ENCODE results near the gene NUDT1.

NUDT1 gene

DNA sequence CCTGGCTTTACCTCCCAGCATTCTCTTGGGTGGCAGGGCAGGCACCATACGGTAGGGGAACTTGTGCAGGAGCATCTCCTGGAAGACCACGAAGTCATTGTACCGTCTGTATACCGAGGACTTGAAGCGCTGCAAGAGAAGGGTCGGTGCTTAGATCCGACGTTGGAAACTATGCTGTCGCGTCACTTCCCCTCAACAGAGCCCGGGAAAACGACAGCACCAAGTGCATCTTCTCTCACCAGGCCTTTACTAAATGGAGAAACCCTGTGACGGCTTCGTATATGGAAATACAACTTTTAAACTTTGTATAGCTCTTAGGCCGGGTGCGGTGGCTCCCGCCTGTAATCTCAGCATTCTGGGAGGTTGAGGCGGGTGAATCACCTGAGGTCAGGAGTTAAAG is 33.1 kb downstream of the NUDT1 start:
- TF ChIP-seq NFRKB (IDR thresholded peaks at IDR 0.05) (no peak), BHLHE40 (IDR thresholded peaks at IDR 0.05; ENCODE audit: borderline replicate concordance) (no peak), L3MBTL2 (conservative IDR thresholded peaks at IDR 0.05) (no peak), LEF1 (IDR thresholded peaks at IDR 0.05; ENCODE audit: borderline replicate concordance) (no peak), SUZ12 (IDR thresholded peaks at IDR 0.05) (no peak), FOXK2 (IDR thresholded peaks at IDR 0.05) (no peak), HDGF (IDR thresholded peaks at IDR 0.05; ENCODE audit: borderline replicate concordance) (no peak), ELF4 (IDR thresholded peaks at IDR 0.05) (no peak), SP1 (IDR thresholded peaks at IDR 0.05) (no peak), FOXM1 (IDR thresholded peaks at IDR 0.05; ENCODE audit: borderline replicate concordance) (no peak), FOXA1 (IDR thresholded peaks at IDR 0.05) (no peak), ARNT (IDR thresholded peaks at IDR 0.05) (no peak), CTBP1 (IDR thresholded peaks at IDR 0.05; ENCODE audit: borderline replicate concordance) (no peak), ZNF384 (IDR thresholded peaks at IDR 0.05) (no peak), TARDBP (IDR thresholded peaks at IDR 0.05) (no peak)
- TF ChIP-seq, protein P1, sequence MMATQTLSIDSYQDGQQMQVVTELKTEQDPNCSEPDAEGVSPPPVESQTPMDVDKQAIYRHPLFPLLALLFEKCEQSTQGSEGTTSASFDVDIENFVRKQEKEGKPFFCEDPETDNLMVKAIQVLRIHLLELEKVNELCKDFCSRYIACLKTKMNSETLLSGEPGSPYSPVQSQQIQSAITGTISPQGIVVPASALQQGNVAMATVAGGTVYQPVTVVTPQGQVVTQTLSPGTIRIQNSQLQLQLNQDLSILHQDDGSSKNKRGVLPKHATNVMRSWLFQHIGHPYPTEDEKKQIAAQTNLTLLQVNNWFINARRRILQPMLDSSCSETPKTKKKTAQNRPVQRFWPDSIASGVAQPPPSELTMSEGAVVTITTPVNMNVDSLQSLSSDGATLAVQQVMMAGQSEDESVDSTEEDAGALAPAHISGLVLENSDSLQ (IDR thresholded peaks at IDR 0.05), result no peak
- DNase-seq (ENCODE audit: extremely low spot score), result no peak
- CTCF ChIA-PET, result no interaction called here
- POLR2A ChIA-PET, result no interaction called here

DNA sequence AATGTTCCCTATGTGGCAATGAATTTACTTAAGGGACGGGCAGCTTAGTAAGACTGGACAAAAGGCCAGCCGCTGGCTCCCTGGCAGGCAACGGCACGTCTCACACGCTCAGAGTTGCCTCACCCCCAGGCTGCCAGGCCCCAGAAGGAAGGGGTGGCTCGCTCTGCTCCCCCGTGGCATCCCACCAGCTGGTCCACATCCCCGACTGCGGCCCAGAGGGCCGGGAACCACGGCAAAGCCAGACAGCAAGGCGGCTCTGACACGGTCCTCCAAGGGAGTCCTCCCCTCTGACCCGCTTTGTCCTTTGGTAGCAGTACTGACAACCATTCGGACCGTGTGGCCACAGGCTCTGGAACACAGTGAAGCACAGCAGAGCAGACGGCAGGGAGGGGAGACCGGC is 34.1 kb downstream of the NUDT1 start:
- no peak for DNase-seq (ENCODE audit: extremely low spot score)
- CTCF ChIA-PET, result no interaction called here
- POLR2A ChIA-PET, result no interaction called here
- no peak for TF ChIP-seq FOXA1 (IDR thresholded peaks at IDR 0.05)
- TF ChIP-seq BHLHE40 (IDR thresholded peaks at IDR 0.05; ENCODE audit: borderline replicate concordance), result no peak
- no peak for TF ChIP-seq HDGF (IDR thresholded peaks at IDR 0.05; ENCODE audit: borderline replicate concordance)
- no peak for TF ChIP-seq L3MBTL2 (conservative IDR thresholded peaks at IDR 0.05)
- no peak for TF ChIP-seq ZNF384 (IDR thresholded peaks at IDR 0.05)
- no peak for TF ChIP-seq SP1 (IDR thresholded peaks at IDR 0.05)
- no peak for TF ChIP-seq NFRKB (IDR thresholded peaks at IDR 0.05)
- TF ChIP-seq, protein P1 (IDR thresholded peaks at IDR 0.05), result no peak
- TF ChIP-seq TARDBP (IDR thresholded peaks at IDR 0.05), result no peak
- TF ChIP-seq FOXK2 (IDR thresholded peaks at IDR 0.05), result no peak

DNA sequence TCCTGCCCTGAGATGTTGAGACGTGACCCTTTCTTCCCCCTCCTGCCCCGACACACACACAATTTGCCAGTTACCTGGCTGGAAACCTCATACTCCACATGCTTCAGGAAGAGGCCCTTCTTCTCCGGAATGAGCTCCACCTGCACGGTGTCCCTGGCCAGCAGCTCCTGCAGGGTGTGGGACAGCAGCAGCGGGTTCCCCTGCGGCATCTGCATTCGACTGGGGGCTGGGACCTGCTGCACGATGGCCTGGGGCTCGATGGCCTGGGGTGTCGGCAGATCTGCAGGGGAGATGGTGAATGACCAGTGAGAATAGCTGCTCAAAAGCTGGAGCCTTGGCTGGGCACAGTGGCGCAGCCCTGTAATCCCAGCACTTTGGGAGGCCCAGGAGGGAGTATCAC is 36.0 kb downstream of the NUDT1 start:
- POLR2A ChIA-PET, result no interaction called here
- CTCF ChIA-PET, result no interaction called here
- no peak for DNase-seq (ENCODE audit: extremely low spot score)
- TF ChIP-seq HDGF (IDR thresholded peaks at IDR 0.05; ENCODE audit: borderline replicate concordance), result no peak
- no peak for TF ChIP-seq FOXA1 (IDR thresholded peaks at IDR 0.05)
- no peak for TF ChIP-seq ARNT (IDR thresholded peaks at IDR 0.05)
- no peak for TF ChIP-seq ZNF384 (IDR thresholded peaks at IDR 0.05)
- TF ChIP-seq CTBP1 (IDR thresholded peaks at IDR 0.05; ENCODE audit: borderline replicate concordance), result no peak
- TF ChIP-seq SP1 (IDR thresholded peaks at IDR 0.05), result no peak
- TF ChIP-seq ELF4 (IDR thresholded peaks at IDR 0.05), result no peak
- TF ChIP-seq LEF1 (IDR thresholded peaks at IDR 0.05; ENCODE audit: borderline replicate concordance), result no peak
- no peak for TF ChIP-seq BHLHE40 (IDR thresholded peaks at IDR 0.05; ENCODE audit: borderline replicate concordance)
- TF ChIP-seq FOXM1 (IDR thresholded peaks at IDR 0.05; ENCODE audit: borderline replicate concordance), result no peak
- TF ChIP-seq FOXK2 (IDR thresholded peaks at IDR 0.05), result no peak
- TF ChIP-seq NFRKB (IDR thresholded peaks at IDR 0.05), result no peak
- TF ChIP-seq TARDBP (IDR thresholded peaks at IDR 0.05), result no peak
- TF ChIP-seq L3MBTL2 (conservative IDR thresholded peaks at IDR 0.05), result no peak
- TF ChIP-seq, protein P1 (IDR thresholded peaks at IDR 0.05), result no peak
- TF ChIP-seq SUZ12 (IDR thresholded peaks at IDR 0.05), result no peak

DNA sequence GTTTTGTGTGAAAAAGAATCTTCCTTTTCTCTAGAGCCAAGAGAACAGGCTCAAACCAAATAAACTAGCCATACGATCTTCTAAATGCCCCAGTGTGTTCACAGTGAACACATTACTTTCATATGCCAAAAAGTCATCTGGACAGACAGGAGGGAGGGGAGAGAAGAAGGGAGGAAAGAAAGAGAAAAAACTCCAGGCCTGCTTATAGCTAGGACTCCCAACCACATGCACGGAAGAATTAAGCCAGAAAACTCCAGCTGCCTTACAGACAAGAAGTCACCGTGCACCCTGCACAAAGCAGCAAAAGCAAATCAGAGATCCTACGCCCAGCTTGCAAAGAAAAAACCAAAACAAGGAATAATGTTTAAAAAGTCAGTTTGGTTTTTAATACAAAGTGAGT is 37.9 kb downstream of the NUDT1 start:
- DNase-seq (ENCODE audit: extremely low spot score), result no peak
- ChIA-PET CTCF (interaction anchor here (0.6 kb wide), 1 partner anchor 1303 kb away, joined by 3 read pairs; no protein-coding TSS in a partner anchor), POLR2A (no interaction called here)
- no peak for TF ChIP-seq CTBP1 (IDR thresholded peaks at IDR 0.05; ENCODE audit: borderline replicate concordance)
- no peak for TF ChIP-seq SP1 (IDR thresholded peaks at IDR 0.05)
- TF ChIP-seq SUZ12 (IDR thresholded peaks at IDR 0.05), result no peak
- TF ChIP-seq FOXM1 (IDR thresholded peaks at IDR 0.05; ENCODE audit: borderline replicate concordance), result no peak
- no peak for TF ChIP-seq ZNF384 (IDR thresholded peaks at IDR 0.05)
- TF ChIP-seq, protein P1 (IDR thresholded peaks at IDR 0.05), result no peak
- TF ChIP-seq LEF1 (IDR thresholded peaks at IDR 0.05; ENCODE audit: borderline replicate concordance), result no peak
- TF ChIP-seq FOXA1 (IDR thresholded peaks at IDR 0.05), result no peak
- TF ChIP-seq HDGF (IDR thresholded peaks at IDR 0.05; ENCODE audit: borderline replicate concordance), result no peak
- no peak for TF ChIP-seq NFRKB (IDR thresholded peaks at IDR 0.05)
- TF ChIP-seq ARNT (IDR thresholded peaks at IDR 0.05), result no peak
- TF ChIP-seq ELF4 (IDR thresholded peaks at IDR 0.05), result no peak
- no peak for TF ChIP-seq TARDBP (IDR thresholded peaks at IDR 0.05)
- no peak for TF ChIP-seq BHLHE40 (IDR thresholded peaks at IDR 0.05; ENCODE audit: borderline replicate concordance)
- no peak for TF ChIP-seq FOXK2 (IDR thresholded peaks at IDR 0.05)
- TF ChIP-seq L3MBTL2 (conservative IDR thresholded peaks at IDR 0.05), result no peak

GRCh38 chr7:2280424-2280823 is 38.4 kb downstream of the NUDT1 start:
- TF ChIP-seq FOXA1 (IDR thresholded peaks at IDR 0.05), result no peak
- TF ChIP-seq LEF1 (IDR thresholded peaks at IDR 0.05; ENCODE audit: borderline replicate concordance), result no peak
- no peak for TF ChIP-seq ELF4 (IDR thresholded peaks at IDR 0.05)
- no peak for TF ChIP-seq SUZ12 (IDR thresholded peaks at IDR 0.05)
- TF ChIP-seq, protein P1 (IDR thresholded peaks at IDR 0.05), result no peak
- TF ChIP-seq ARNT (IDR thresholded peaks at IDR 0.05), result no peak
- DNase-seq (ENCODE audit: extremely low spot score), result no peak
- CTCF ChIA-PET, result interaction anchor here (0.6 to 0.7 kb wide), 2 partner anchors 1230 to 1304 kb away, joined by 3 to 7 read pairs; no protein-coding TSS in a partner anchor
- POLR2A ChIA-PET, result no interaction called here

Measured in HEK293T (cell line).